PFSK-1 (cell line): ENCODE measurements around the gene EGFL6.

Experiments
- FOXP2 ChIP-seq: optimal IDR thresholded peaks from 2 replicates; pipeline ENCODE3; 2011; ENCODE audit warnings: borderline replicate concordance, control low read depth, inconsistent platforms; ENCODE audit not compliant: insufficient read depth; ENCODE audit errors: extremely low read length, extremely low read depth
- POLR2AphosphoS5 ChIP-seq: IDR thresholded peaks from 2 replicates; pipeline ENCODE4 v1.6.1; 2012; ENCODE audit warnings: low read depth, mild to moderate bottlenecking, control low read depth, low read length, moderate library complexity
- SIN3A ChIP-seq: IDR thresholded peaks from 2 replicates; pipeline ENCODE4 v1.6.1; 2012; ENCODE audit warnings: mild to moderate bottlenecking, low read length, moderate library complexity, borderline replicate concordance; ENCODE audit not compliant: insufficient read depth
- TAF1 ChIP-seq: IDR thresholded peaks from 2 replicates; pipeline ENCODE4 v1.6.1; 2012; ENCODE audit warnings: low read length, control low read depth, borderline replicate concordance; ENCODE audit not compliant: insufficient read depth
- TF ChIP-seq, protein P1 (sequence below), 2 experiments: IDR thresholded peaks; 2 replicates each; pipeline versions ENCODE4 v1.6.1 to v1.8.0; 2011 to 2012; ENCODE audit warnings: low read depth in 2 of 2, low read length in 2 of 2, control low read depth in 1 of 2, inconsistent platforms in 1 of 2, mild to moderate bottlenecking in 1 of 2, moderate library complexity in 1 of 2; ENCODE audit not compliant: insufficient read depth in 1 of 2

EGFL6 gene

DNA sequence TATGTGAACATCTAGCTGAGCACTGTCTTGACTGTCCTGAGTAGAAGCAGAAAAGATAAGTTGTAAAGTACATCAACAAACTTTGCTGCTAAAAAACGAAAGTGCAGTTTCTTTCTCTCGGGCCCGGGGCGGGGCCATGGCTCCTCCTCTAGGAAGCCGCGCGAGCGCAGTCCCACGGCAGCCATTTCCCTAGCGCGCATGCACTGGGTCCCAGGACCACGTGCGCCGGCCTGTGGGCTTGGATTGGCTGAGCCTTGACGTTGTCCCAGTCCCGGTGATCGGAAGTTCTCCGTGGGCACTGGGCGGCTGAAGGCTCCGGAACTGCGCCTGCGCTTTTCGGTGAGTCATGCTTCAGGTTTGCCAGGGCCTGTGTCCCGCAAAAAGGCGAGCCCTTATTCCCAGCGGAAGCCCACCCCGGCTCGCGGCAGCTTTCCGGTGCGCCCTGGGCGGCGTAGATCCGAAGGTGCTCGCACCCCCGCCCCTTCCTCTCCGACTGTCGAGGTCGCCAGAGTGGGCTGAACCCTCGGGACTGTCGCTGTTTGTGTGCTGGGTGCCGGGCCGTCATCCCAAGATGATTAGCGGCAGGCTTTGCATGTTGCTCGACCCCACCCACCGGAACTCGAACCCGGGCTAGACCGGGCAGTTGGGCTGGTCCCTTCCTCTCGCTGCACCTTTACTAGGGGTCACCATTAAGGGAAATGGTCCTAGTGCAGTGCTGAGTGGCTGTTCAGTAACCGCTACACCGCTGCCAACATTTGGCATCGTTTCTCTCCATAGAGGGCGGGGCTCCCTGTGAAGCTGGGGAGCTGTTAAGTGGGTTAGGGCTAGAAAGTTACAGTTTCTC, 83.7 kb downstream of the EGFL6 start, which contains the start of gene TCEANC:
TCEANC (plus strand) TSS at position 292 of the 844 bp plus-strand sequence. CDS start 9,368 bp downstream, outside the sequence.
- no peak for TF ChIP-seq TAF1
- TF ChIP-seq SIN3A = peak; percentile 14; the same call in 1 of the 2 replicates
- TF ChIP-seq POLR2AphosphoS5 = peak; percentile 64; the same call in 1 of the 2 replicates
- no peak for TF ChIP-seq FOXP2
- TF ChIP-seq, protein P1, sequence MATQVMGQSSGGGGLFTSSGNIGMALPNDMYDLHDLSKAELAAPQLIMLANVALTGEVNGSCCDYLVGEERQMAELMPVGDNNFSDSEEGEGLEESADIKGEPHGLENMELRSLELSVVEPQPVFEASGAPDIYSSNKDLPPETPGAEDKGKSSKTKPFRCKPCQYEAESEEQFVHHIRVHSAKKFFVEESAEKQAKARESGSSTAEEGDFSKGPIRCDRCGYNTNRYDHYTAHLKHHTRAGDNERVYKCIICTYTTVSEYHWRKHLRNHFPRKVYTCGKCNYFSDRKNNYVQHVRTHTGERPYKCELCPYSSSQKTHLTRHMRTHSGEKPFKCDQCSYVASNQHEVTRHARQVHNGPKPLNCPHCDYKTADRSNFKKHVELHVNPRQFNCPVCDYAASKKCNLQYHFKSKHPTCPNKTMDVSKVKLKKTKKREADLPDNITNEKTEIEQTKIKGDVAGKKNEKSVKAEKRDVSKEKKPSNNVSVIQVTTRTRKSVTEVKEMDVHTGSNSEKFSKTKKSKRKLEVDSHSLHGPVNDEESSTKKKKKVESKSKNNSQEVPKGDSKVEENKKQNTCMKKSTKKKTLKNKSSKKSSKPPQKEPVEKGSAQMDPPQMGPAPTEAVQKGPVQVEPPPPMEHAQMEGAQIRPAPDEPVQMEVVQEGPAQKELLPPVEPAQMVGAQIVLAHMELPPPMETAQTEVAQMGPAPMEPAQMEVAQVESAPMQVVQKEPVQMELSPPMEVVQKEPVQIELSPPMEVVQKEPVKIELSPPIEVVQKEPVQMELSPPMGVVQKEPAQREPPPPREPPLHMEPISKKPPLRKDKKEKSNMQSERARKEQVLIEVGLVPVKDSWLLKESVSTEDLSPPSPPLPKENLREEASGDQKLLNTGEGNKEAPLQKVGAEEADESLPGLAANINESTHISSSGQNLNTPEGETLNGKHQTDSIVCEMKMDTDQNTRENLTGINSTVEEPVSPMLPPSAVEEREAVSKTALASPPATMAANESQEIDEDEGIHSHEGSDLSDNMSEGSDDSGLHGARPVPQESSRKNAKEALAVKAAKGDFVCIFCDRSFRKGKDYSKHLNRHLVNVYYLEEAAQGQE (IDR thresholded peaks at IDR 0.05; ENCODE audit: insufficient read depth in 1 of 2, low read depth in 2 of 2, low read length in 2 of 2) = no peak

DNA sequence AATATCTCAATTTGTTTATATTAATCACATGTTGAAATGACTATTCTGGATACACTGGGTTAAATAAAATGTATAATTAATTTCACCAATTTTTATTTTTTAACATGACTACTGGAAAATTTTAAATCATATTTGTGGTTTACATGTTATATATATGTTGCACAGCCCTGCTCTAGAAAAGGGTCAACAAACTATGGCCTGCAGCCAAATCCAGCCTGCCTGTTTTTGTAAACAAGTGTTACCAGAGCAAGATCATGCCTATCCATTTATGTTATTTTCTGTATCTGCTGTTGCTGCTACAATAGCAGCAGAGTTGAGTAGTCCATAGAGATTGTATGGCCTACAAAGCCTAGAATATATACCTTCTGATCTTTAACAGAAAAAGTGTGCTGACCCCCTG, 84.7 kb downstream of the EGFL6 start:
- no peak for TF ChIP-seq SIN3A
- no peak for TF ChIP-seq FOXP2
- TF ChIP-seq TAF1 = no peak
- TF ChIP-seq, protein P1 (IDR thresholded peaks at IDR 0.05; ENCODE audit: insufficient read depth in 1 of 2, low read depth in 2 of 2, low read length in 2 of 2) = no peak
- TF ChIP-seq POLR2AphosphoS5 = no peak

DNA sequence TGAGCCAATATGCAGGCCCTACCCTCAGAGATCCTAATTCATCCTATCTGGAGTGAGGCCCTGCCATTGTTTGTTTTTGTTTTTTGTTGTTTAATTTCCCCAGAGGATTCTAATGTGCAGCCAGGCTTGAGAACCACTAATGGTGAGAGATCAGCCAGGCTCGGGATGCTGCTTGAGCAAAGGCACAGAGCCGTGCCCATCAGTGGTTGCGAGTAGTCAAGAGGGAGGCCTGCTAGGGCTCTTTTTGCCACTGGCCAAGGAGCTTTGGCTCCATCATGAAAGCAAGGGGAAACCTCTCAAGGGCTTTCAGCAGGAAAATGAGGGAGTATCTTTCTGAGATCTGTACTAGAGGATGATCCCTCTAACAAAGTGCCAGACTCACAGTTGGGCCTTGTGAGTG, 86.3 kb downstream of the EGFL6 start:
- no peak for TF ChIP-seq SIN3A
- TF ChIP-seq, protein P1 (IDR thresholded peaks at IDR 0.05; ENCODE audit: insufficient read depth in 1 of 2, low read depth in 2 of 2, low read length in 2 of 2) = no peak
- no peak for TF ChIP-seq TAF1
- TF ChIP-seq POLR2AphosphoS5 = no peak
- TF ChIP-seq FOXP2 = no peak

DNA sequence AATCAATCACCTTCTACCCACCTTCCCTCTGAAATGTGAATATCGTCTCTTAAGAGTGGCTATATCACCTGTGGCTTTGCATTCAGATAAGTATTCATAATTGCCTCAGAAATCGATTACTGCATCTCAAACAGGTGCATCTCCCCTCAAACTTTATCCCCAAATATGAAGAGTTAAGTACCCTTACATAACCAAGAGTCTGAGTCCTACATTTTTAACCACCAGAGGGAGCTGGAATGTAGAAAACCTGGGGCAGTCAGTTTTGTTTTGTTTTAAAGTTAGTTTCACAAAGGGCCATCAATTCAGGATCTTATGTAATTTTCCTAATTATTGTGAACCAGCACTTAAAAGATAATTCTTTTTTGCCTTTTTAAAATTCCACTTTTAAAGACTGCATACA, 89.2 kb downstream of the EGFL6 start:
- TF ChIP-seq FOXP2 (no peak), SIN3A (no peak), POLR2AphosphoS5 (no peak), TAF1 (no peak)
- TF ChIP-seq, protein P1 (IDR thresholded peaks at IDR 0.05; ENCODE audit: insufficient read depth in 1 of 2, low read depth in 2 of 2, low read length in 2 of 2) = no peak
